B cell (primary cell): ENCODE measurements around the gene SEC24B. TPM values are rescaled to one million over a fixed set of nuclear protein-coding genes. Genes with fewer than 3 reads are reported as not detected.

ENCODE experiments used
- ATAC-seq: fragments of 200-7000 bp; cut with Tn5 transposase; one replicate; pipeline ENCODE4 v1.10.0; 2021; ENCODE audit warnings: low read depth, mild to moderate bottlenecking, moderate number of reproducible peaks, moderate library complexity
- CTCF ChIA-PET: fragments of 350-600 bp; sonication (Branson Sonifier 250); formaldehyde crosslinking; loops from one replicate; lab custom pipeline; 2021; ENCODE audit warnings: antibody characterized with exemption, inconsistent platforms; lab: Charles Lee
- POLR2A ChIA-PET: fragments of 350-600 bp; sonication (Branson Sonifier 250); formaldehyde crosslinking; loops from one replicate; lab custom pipeline; 2021; ENCODE audit warnings: antibody characterized with exemption; lab: Charles Lee
- DNase-seq: peaks from one replicate; pipeline ENCODE4 v3.0.0; 2013
- H2AFZ ChIP-seq: 2 replicates; pipeline ENCODE4 v1.6.1; 2012; ENCODE audit warnings: mild to moderate bottlenecking, low read depth, low read length; ENCODE audit not compliant: insufficient read depth, poor library complexity, severe bottlenecking
- H3K27ac ChIP-seq, 2 donors: 1 replicate in 1 of 2; 2 replicates in 1 of 2; pipeline ENCODE4 v1.5.1; 2012 to 2013; ENCODE audit warnings: low read length in 2 of 2, mild to moderate bottlenecking in 2 of 2, moderate library complexity in 1 of 2
- H3K27me3 ChIP-seq, 4 experiments: fragments of 200-600 bp in 1 of 4; sonication (generic) in 1 of 4; replicated peaks in 1 of 4; 1 replicate in 2 of 4; 2 replicates in 2 of 4; pipeline versions ENCODE4 v1.6.1 to v1.7.0; 2013 to 2016; ENCODE audit warnings: low read length in 3 of 4, mild to moderate bottlenecking in 2 of 4, mixed read lengths in 1 of 4, moderate library complexity in 1 of 4; ENCODE audit not compliant: insufficient read depth in 4 of 4, control insufficient read depth in 3 of 4; ENCODE audit errors: control extremely low read depth in 1 of 4
- H3K36me3 ChIP-seq, 2 experiments: replicated peaks in 1 of 2; 1 replicate in 1 of 2; 2 replicates in 1 of 2; pipeline versions ENCODE4 v1.6.1 to v1.7.1; 2013; ENCODE audit warnings: low read length in 1 of 2; ENCODE audit not compliant: insufficient read depth in 2 of 2, control insufficient read depth in 1 of 2; ENCODE audit errors: control extremely low read depth in 1 of 2, extremely low read depth in 1 of 2
- H3K4me1 ChIP-seq, 2 donors: fragments of 200-600 bp in 1 of 2; sonication (generic) in 1 of 2; 1 replicate in 1 of 2; 2 replicates in 1 of 2; pipeline versions ENCODE4 v1.5.1 to v1.6.1; 2013 to 2017; ENCODE audit warnings: low read length in 2 of 2; ENCODE audit not compliant: control insufficient read depth in 2 of 2, insufficient read depth in 2 of 2
- H3K4me2 ChIP-seq: replicated peaks from 2 replicates; pipeline ENCODE3; 2012; ENCODE audit warnings: mild to moderate bottlenecking, low read depth, low read length; ENCODE audit not compliant: poor library complexity, severe bottlenecking
- H3K4me3 ChIP-seq, 5 experiments: fragments of 200-600 bp in 1 of 5; sonication (generic) in 1 of 5; 1 replicate in 3 of 5; 2 replicates in 2 of 5; pipeline versions ENCODE4 v1.5.1 to v1.7.0; 2011 to 2016; ENCODE audit warnings: low read length in 4 of 5, mild to moderate bottlenecking in 4 of 5, low read depth in 2 of 5, control low read depth in 1 of 5, moderate library complexity in 1 of 5; ENCODE audit not compliant: insufficient read depth in 1 of 5; ENCODE audit errors: control extremely low read depth in 1 of 5, extremely low read depth in 1 of 5
- H3K79me2 ChIP-seq: fragments of 200-600 bp; sonication (generic); one replicate; pipeline ENCODE4 v1.6.0; 2016; ENCODE audit warnings: low read length; ENCODE audit not compliant: control insufficient read depth, insufficient read depth
- H3K9ac ChIP-seq: fragments of 200-600 bp; sonication (generic); 2 replicates; pipeline ENCODE4 v1.6.1; 2017; ENCODE audit warnings: mild to moderate bottlenecking, low read length, moderate library complexity
- H3K9me3 ChIP-seq, 3 donors: one replicate each; pipeline versions ENCODE4 v1.6.1 to v1.7.1; 2013; ENCODE audit warnings: low read length in 2 of 3; ENCODE audit not compliant: control insufficient read depth in 2 of 3, insufficient read depth in 1 of 3; ENCODE audit errors: control extremely low read depth in 1 of 3
- H4K20me1 ChIP-seq: 2 replicates; pipeline ENCODE4 v1.6.0; 2012; ENCODE audit warnings: mild to moderate bottlenecking, low read length; ENCODE audit not compliant: insufficient read depth, control insufficient read depth, poor library complexity, severe bottlenecking
- H3K27ac Mint-ChIP-seq: one replicate; pipeline ENCODE4 v1.8.0; 2021; ENCODE audit warnings: mixed read lengths
- H3K27me3 Mint-ChIP-seq: one replicate; pipeline ENCODE4 v1.8.0; 2021; ENCODE audit warnings: mixed read lengths
- H3K4me1 Mint-ChIP-seq: one replicate; pipeline ENCODE4 v1.8.0; 2021; ENCODE audit warnings: mixed read lengths
- H3K4me3 Mint-ChIP-seq: one replicate; pipeline ENCODE4 v1.8.0; 2021; ENCODE audit warnings: mixed read lengths
- H3K9me3 Mint-ChIP-seq: one replicate; pipeline ENCODE4 v1.8.0; 2022; ENCODE audit warnings: mixed read lengths; ENCODE audit not compliant: insufficient read depth
- CTCF ChIP-seq: fragments of 200-600 bp; IDR thresholded peaks from one replicate; pipeline ENCODE4 v1.8.0; 2022; ENCODE audit warnings: antibody characterized with exemption, mild to moderate bottlenecking
- EZH2 ChIP-seq: IDR thresholded peaks from 2 replicates; pipeline ENCODE4 v1.6.1; 2012; ENCODE audit warnings: borderline replicate concordance, low read depth, mild to moderate bottlenecking, moderate library complexity, low read length; ENCODE audit not compliant: insufficient read depth, poor library complexity, severe bottlenecking
- WGBS: methylation state at CpG from one replicate; pipeline ENCODE4 v1.1.5; 2013; ENCODE audit warnings: missing lambda C conversion rate; ENCODE audit not compliant: insufficient coverage; 5-methylcytosine and 5-hydroxymethylcytosine counted together
- intact Hi-C: fragments of 100-400 bp; cut with micrococcal nuclease; formaldehyde crosslinking; loops from one replicate; pipeline ENCODE4 v1.10.0; 2022
- polyA plus RNA-seq: library from polyadenylated mRNA; depleted of rRNA; stranded (reverse); fragments of >200 nt; gene quantifications from 2 replicates; pipeline ENCODE4 v1.2.3, GENCODE V29; 2012
- total RNA-seq, 2 donors: library from RNA; stranded (reverse); fragments of 120-200 nt in 1 of 2; gene quantifications; 1 replicate in 1 of 2; 2 replicates in 1 of 2; pipeline versions ENCODE4 v1.2.3 to v1.2.4, GENCODE V29; 2013 to 2022

Gene SEC24B
- total and polyA plus RNA-seq, 2 donors (not counting 1 experiment from before 2014, with no cell fraction given) = 22.6 to 46.4 TPM

GRCh38 chr4:109472343-109472761 lies 38.7 kb downstream of the SEC24B start:
- no peak overlapping the region for H3K4me3 ChIP-seq
- Mint-ChIP-seq H3K27me3 (no peaks in the 10 kb centered on the region), H3K27ac (no peak overlapping the region), H3K4me1 (peaks cover 36% of the 10 kb centered on the region), H3K4me3 (no peak overlapping the region), H3K9me3 (no peaks in the 10 kb centered on the region)
- H3K4me1 ChIP-seq = peaks cover 0 to 2% of the 10 kb centered on the region in 2 donors
- H3K27me3 ChIP-seq = no peaks in the 10 kb centered on the region
- H3K36me3 ChIP-seq = peaks cover 3 to 21% of the 10 kb centered on the region in 2 experiments
- DNase-seq (no peak), ATAC-seq (no peak)
- no CpG with 5 or more reads among the region's 3 CpGs for WGBS
- peaks cover 62% of the 10 kb centered on the region for H4K20me1 ChIP-seq
- no peak overlapping the region for H3K4me2 ChIP-seq
- no peak overlapping the region for H3K9ac ChIP-seq
- ChIA-PET POLR2A (no interaction called here), CTCF (no interaction called here)
- peaks cover 88% of the 10 kb centered on the region for H3K79me2 ChIP-seq
- TF ChIP-seq EZH2 (no peak), CTCF (no peak)
- H3K27ac ChIP-seq = no peak overlapping the region
- H2AFZ ChIP-seq = no peak overlapping the region
- no peaks in the 10 kb centered on the region for H3K9me3 ChIP-seq
- intact Hi-C loops = no loop called here

- Histone ChIP-seq H2AFZ (no peak overlapping the region), H3K27ac (no peak overlapping the region), H3K36me3 (peaks cover 5 to 15% of the 10 kb centered on the region in 2 experiments), H3K79me2 (peaks cover 83% of the 10 kb centered on the region), H3K9ac (no peak overlapping the region), H3K27me3 (no peaks in the 10 kb centered on the region), H3K4me1 (peaks cover 0 to 2% of the 10 kb centered on the region in 2 donors), H3K4me2 (no peak overlapping the region), H3K4me3 (no peak overlapping the region), H3K9me3 (no peaks in the 10 kb centered on the region), H4K20me1 (peaks cover 71% of the 10 kb centered on the region)
- intact Hi-C loops = no loop called here
- ATAC-seq = no peak
- no peaks in the 10 kb centered on the region for H3K9me3 Mint-ChIP-seq
- H3K4me3 Mint-ChIP-seq = no peak overlapping the region
- no CpG with 5 or more reads among the region's 1 CpG for WGBS
- CTCF ChIA-PET = no interaction called here
- no peak for TF ChIP-seq EZH2
- TF ChIP-seq CTCF = no peak
- H3K4me1 Mint-ChIP-seq = peaks cover 29% of the 10 kb centered on the region
- POLR2A ChIA-PET = no interaction called here
- DNase-seq = no peak
- no peak overlapping the region for H3K27ac Mint-ChIP-seq
- no peaks in the 10 kb centered on the region for H3K27me3 Mint-ChIP-seq
Measured at GRCh38 chr4:109473824-109474223, 40.2 kb downstream of the SEC24B start.
